GM12873 (cell line): Measurements from ENCODE around the gene TEC.

Experiments
- TF ChIP-seq, protein P1 (sequence below): IDR thresholded peaks from 2 replicates; pipeline ENCODE4 v1.5.1; 2012; ENCODE audit warnings: low read depth, mild to moderate bottlenecking, moderate library complexity, low read length, control low read depth; ENCODE audit not compliant: insufficient read depth; ENCODE audit errors: missing control alignments

Gene TEC

DNA sequence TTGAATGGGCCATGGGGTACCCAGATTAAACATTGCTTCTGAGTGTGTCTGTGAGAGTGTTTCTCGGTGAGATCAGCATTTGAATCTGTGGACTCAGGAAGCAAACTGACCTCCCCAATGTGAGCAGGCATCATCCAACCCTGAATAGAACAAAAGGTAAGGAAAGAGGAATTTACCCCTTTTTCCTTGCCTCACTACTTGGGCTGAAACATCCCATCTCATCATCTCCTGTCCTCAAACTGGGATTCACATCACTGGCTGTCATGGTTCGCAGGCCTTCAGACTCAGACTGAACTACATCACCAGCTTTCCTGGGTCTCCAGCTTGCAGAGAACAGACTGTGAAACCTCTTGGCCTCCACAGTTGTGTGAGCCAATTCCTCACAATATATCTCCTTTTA is 47.1 kb downstream of the TEC start:
- TF ChIP-seq, protein P1, sequence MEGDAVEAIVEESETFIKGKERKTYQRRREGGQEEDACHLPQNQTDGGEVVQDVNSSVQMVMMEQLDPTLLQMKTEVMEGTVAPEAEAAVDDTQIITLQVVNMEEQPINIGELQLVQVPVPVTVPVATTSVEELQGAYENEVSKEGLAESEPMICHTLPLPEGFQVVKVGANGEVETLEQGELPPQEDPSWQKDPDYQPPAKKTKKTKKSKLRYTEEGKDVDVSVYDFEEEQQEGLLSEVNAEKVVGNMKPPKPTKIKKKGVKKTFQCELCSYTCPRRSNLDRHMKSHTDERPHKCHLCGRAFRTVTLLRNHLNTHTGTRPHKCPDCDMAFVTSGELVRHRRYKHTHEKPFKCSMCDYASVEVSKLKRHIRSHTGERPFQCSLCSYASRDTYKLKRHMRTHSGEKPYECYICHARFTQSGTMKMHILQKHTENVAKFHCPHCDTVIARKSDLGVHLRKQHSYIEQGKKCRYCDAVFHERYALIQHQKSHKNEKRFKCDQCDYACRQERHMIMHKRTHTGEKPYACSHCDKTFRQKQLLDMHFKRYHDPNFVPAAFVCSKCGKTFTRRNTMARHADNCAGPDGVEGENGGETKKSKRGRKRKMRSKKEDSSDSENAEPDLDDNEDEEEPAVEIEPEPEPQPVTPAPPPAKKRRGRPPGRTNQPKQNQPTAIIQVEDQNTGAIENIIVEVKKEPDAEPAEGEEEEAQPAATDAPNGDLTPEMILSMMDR, result no peak

DNA sequence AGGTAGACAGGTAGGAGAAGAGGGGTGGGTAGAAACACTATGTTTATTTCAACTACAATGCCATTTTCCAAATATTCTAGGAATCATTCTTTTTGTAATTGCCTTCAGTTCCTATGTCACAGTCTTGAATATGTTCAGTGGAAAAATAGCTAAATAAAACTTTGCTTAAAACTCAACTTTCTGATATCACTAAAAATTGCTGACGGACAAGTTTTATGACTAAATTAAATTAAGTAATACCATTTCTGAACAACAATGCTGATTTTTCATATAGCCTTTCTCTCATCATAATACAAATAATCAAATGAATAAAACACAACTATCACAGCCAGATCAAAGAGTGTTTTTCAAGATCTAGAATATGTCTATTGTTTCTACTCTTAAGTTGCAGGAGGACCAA is 53.1 kb downstream of the TEC start:
- TF ChIP-seq, protein P1, result no peak

DNA sequence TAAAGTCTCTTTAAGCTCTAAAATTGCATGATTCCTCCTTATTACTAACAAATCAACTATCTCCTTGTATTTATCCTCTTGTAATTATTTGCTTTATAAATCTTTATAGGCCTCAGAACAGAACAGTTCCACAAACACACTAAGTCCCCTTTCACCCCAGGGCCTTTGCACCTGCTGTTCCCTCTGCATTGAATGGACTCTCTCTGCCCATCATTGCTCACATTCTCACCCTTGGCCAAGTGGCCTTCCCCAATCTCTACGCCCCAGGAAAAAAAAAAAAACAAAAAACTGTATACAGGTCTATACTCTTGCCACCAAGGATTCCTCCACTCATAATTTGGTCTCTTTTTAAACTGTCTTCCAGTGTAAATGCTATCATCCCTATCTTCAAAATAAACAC is 53.7 kb downstream of the TEC start:
- TF ChIP-seq, protein P1, result no peak

DNA sequence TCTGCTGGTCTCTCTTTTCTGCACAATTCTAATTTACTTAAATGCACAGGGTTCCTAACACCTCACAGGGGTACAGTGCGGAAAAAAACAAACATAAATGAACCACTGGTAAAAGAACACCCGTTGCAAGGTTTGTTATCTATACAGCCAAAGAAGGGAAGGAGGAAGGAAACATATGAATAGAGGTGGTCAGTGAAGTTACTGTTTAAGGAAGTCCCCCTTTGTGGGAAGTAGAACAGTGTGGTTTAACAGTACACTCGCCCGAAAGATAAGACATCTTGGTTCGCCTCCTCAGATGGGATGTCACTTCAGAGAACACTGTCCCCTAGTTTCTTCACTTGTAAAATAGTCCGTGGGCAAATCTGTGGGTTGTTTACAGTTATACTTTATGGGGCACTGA is 57.5 kb downstream of the TEC start:
- TF ChIP-seq, protein P1, result no peak

DNA sequence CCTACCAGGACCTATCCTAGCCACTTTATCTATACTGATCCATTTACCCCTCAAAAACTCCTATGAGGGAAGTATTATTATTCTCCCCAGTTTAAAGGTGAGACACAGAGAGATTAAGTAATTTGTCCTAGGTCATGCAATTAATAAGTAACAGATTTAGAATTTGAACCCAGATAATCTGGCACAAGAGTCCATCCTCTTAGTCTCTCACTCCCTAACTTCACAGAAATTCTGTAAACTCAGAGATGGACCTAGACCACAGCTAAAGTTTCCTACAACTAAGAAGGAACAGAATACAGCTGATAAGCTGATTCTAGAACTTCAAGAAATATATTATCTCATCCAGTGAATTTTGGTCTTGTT is 58.7 kb downstream of the TEC start:
- TF ChIP-seq, protein P1, result no peak

DNA sequence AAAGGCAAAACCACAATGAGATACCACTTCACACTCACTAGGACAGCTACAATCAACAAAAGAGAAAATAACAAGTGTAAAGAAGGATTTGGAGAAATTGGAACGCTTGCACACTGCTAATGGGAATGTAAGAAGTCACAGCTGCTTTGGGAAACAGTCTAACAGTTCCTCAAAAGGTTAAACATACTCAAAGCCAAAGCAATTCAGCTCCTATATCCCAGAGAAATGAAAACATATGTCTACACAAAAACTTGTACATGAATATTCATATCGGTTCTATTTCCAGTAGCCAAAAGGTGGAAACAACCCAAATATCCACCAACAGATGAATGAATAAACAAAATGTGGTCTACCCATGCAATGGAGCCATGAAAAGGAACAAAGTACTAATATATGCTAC is 64.0 kb downstream of the TEC start:
- TF ChIP-seq, protein P1, result no peak

DNA sequence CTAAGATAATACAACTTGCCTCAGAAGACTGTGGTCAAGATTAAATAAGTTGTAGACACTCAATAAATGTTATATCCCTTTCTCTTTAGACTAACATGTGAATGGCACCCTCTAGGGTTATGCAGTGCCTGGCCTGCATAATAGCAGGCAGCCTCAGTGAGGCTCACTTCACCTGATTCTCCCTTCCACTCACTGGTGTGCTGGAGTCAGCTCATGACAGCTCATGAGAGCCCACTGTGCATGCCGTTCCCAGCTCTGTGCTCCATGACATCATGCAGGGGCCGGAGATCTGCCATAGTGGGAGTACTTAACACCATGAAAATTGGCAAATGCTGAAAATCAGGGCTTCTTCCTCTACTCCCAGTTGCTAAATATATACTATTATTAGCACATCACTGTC is 64.5 kb downstream of the TEC start:
- TF ChIP-seq, protein P1, result no peak

DNA sequence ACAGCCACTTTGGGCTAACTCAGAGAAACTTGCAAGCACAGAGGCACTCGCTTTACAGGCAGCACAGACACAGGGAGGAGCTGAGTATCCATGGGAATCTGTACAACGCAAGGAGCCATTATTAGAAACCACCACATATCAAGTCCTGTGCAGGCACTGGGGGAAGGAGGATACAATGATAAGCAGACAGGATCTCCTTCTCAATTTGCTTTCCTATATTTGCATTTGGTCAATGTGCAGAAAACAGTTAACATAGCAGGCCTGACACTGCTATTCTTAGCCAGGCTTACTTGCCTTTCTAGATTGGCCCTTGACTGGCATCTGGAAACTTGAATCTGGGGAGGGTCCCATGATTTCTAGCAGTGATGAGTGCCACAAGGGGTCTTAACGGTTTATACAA is 65.8 kb downstream of the TEC start:
- TF ChIP-seq, protein P1, result no peak
